SK-N-SH (cell line): Measurements from ENCODE around the gene MYO9B. TPM values are rescaled to one million over a fixed set of nuclear protein-coding genes. Genes with fewer than 3 reads are reported as not detected.

Source experiments
- CTCF ChIA-PET: fragments of 300-600, 350-600 bp; formaldehyde crosslinking; extraction: SDS; loops from one replicate; lab custom pipeline; 2021; lab: Yijun Ruan, JAX
- POLR2A ChIA-PET: fragments of 350-600 bp; sonication (Branson Sonifier 250); formaldehyde crosslinking; extraction: SDS; loops from one replicate; lab custom pipeline; 2020; ENCODE audit warnings: antibody characterized with exemption, inconsistent platforms; lab: Yijun Ruan, JAX
- DNase-seq: peaks from one replicate; pipeline ENCODE4 v3.0.0; 2012
- H2AFZ ChIP-seq: fragments of 200-600 bp; sonication (generic); 2 replicates; pipeline ENCODE4 v1.8.1; 2016; ENCODE audit warnings: antibody characterized with exemption, mild to moderate bottlenecking, low read depth
- H3F3A ChIP-seq: fragments of 200-600 bp; sonication (generic); replicated peaks from 2 replicates; pipeline ENCODE3; 2016; ENCODE audit warnings: antibody characterized with exemption, mild to moderate bottlenecking; ENCODE audit not compliant: insufficient read depth
- H3K27ac ChIP-seq, 2 experiments: fragments of 200-500 bp in 1 of 2; fragments of 200-600 bp in 1 of 2; sonication (Bioruptor generic) in 1 of 2; sonication (generic), shearing (Covaris generic) in 1 of 2; 2 replicates each; pipeline versions ENCODE4 v1.5.1 to v1.6.1; 2014 to 2016; ENCODE audit warnings: low read depth in 2 of 2, inconsistent platforms in 1 of 2, low read length in 1 of 2, mild to moderate bottlenecking in 1 of 2, mixed read lengths in 1 of 2
- H3K27me3 ChIP-seq: fragments of 200-600 bp; sonication (generic), shearing (Covaris generic); 2 replicates; pipeline ENCODE4 v1.6.1; 2016; ENCODE audit warnings: mixed run types; ENCODE audit not compliant: insufficient read depth
- H3K36me3 ChIP-seq, 2 experiments: fragments of 200-500 bp in 1 of 2; fragments of 200-600 bp in 1 of 2; sonication (Bioruptor generic) in 1 of 2; sonication (generic) in 1 of 2; replicated peaks in 1 of 2; 2 replicates each; pipeline versions ENCODE3 to v1.5.1; 2014 to 2016; ENCODE audit warnings: low read length in 1 of 2, mild to moderate bottlenecking in 1 of 2; ENCODE audit not compliant: insufficient read depth in 2 of 2, control insufficient read depth in 1 of 2
- H3K4me1 ChIP-seq, 2 experiments: fragments of 200-500 bp in 1 of 2; fragments of 200-600 bp in 1 of 2; sonication (Bioruptor generic) in 1 of 2; sonication (generic), shearing (Covaris generic) in 1 of 2; 2 replicates each; pipeline versions ENCODE4 v1.5.1 to v1.6.1; 2014 to 2016; ENCODE audit warnings: low read depth in 1 of 2, low read length in 1 of 2, mixed run types in 1 of 2; ENCODE audit not compliant: insufficient read depth in 2 of 2, control insufficient read depth in 1 of 2
- H3K4me2 ChIP-seq: fragments of 200-600 bp; sonication (generic), shearing (Covaris generic); 2 replicates; pipeline ENCODE4 v1.6.1; 2017; ENCODE audit warnings: mixed run types
- H3K4me3 ChIP-seq, 2 experiments: fragments of 200-500 bp in 1 of 2; fragments of 200-600 bp in 1 of 2; sonication (Bioruptor generic) in 1 of 2; sonication (generic), shearing (Covaris generic) in 1 of 2; 2 replicates each; pipeline versions ENCODE4 v1.5.1 to v1.8.1; 2014 to 2016; ENCODE audit warnings: low read depth in 2 of 2, inconsistent platforms in 1 of 2, low read length in 1 of 2, mild to moderate bottlenecking in 1 of 2, mixed read lengths in 1 of 2, moderate library complexity in 1 of 2
- H3K79me2 ChIP-seq: fragments of 200-600 bp; sonication (generic); 2 replicates; pipeline ENCODE4 v1.8.1; 2017; ENCODE audit warnings: mild to moderate bottlenecking; ENCODE audit not compliant: insufficient read depth
- H3K9ac ChIP-seq: fragments of 200-600 bp; sonication (generic); 2 replicates; pipeline ENCODE4 v1.6.1; 2017; ENCODE audit warnings: mixed run types
- H3K9me2 ChIP-seq: fragments of 200-600 bp; sonication (generic); 2 replicates; pipeline ENCODE4 v1.6.1; 2017; ENCODE audit warnings: mixed run types
- H3K9me3 ChIP-seq: fragments of 200-600 bp; sonication (generic); 2 replicates; pipeline ENCODE4 v1.6.1; 2017; ENCODE audit warnings: mixed run types, mild to moderate bottlenecking, moderate library complexity
- H4K20me1 ChIP-seq: fragments of 200-600 bp; sonication (generic); 2 replicates; pipeline ENCODE4 v1.6.1; 2017; ENCODE audit warnings: mild to moderate bottlenecking, mixed run types; ENCODE audit not compliant: insufficient read depth
- ELF1 ChIP-seq: IDR thresholded peaks from 2 replicates; pipeline ENCODE4 v1.4.0; 2012
- EZH2phosphoT487 ChIP-seq: fragments of 200-600 bp; sonication (generic); IDR thresholded peaks from 2 replicates; pipeline ENCODE4 v1.6.1; 2017; ENCODE audit warnings: low read depth, mixed run types, mild to moderate bottlenecking, antibody characterized with exemption, moderate library complexity, borderline replicate concordance
- FOXJ3 ChIP-seq: sonication (generic); formaldehyde crosslinking; IDR thresholded peaks from 2 replicates; pipeline ENCODE4 v1.5.1; 2020; ENCODE audit warnings: mild to moderate bottlenecking, missing genetic modification reagents
- FOXM1 ChIP-seq: IDR thresholded peaks from 2 replicates; pipeline ENCODE4 v1.4.0; 2012; ENCODE audit warnings: low read depth, mild to moderate bottlenecking
- GABPA ChIP-seq: IDR thresholded peaks from 2 replicates; pipeline ENCODE4 v1.4.0; 2012; ENCODE audit warnings: low read depth, mild to moderate bottlenecking
- GATA2 ChIP-seq: sonication (generic); formaldehyde crosslinking; IDR thresholded peaks from 2 replicates; pipeline ENCODE4 v1.5.0; 2020; ENCODE audit warnings: mild to moderate bottlenecking, missing genetic modification reagents
- MEF2A ChIP-seq: IDR thresholded peaks from 2 replicates; pipeline ENCODE4 v1.4.0; 2012; ENCODE audit warnings: low read depth, borderline replicate concordance
- MXI1 ChIP-seq: IDR thresholded peaks from 2 replicates; pipeline ENCODE4 v1.6.1; 2012; ENCODE audit warnings: mild to moderate bottlenecking, low read depth, low read length, improper control_type of control experiment
- POLR2AphosphoS5 ChIP-seq: IDR thresholded peaks from 2 replicates; pipeline ENCODE4 v1.6.1; 2012; ENCODE audit warnings: low read depth, low read length
- RAD21 ChIP-seq: IDR thresholded peaks from 2 replicates; pipeline ENCODE4 v1.6.1; 2012; ENCODE audit warnings: mild to moderate bottlenecking, low read length
- RCOR1 ChIP-seq: fragments of 150-350 bp; IDR thresholded peaks from 2 replicates; pipeline ENCODE4 v1.6.1; 2017; ENCODE audit warnings: antibody characterized with exemption, low read length
- RFX5 ChIP-seq: IDR thresholded peaks from 2 replicates; pipeline ENCODE4 v1.6.1; 2012; ENCODE audit warnings: mild to moderate bottlenecking, improper control_type of control experiment, low read length
- RXRA ChIP-seq: IDR thresholded peaks from 2 replicates; pipeline ENCODE4 v1.4.0; 2012; ENCODE audit warnings: low read depth, mild to moderate bottlenecking, borderline replicate concordance
- SMC3 ChIP-seq: IDR thresholded peaks from 2 replicates; pipeline ENCODE4 v1.6.1; 2012; ENCODE audit warnings: low read depth, low read length, improper control_type of control experiment
- YY1 ChIP-seq: IDR thresholded peaks from 2 replicates; pipeline ENCODE4 v1.4.0; 2012; ENCODE audit warnings: low read depth, mild to moderate bottlenecking
- WGBS: methylation state at CpG from one replicate; pipeline ENCODE4 v1.1.6; 2017; ENCODE audit warnings: low lambda C conversion rate; 5-methylcytosine and 5-hydroxymethylcytosine counted together
- polyA plus RNA-seq, 3 experiments: library from polyadenylated mRNA; depleted of rRNA; stranded (reverse); fragments of >200 nt; gene quantifications; 2 replicates each; pipeline ENCODE4 v1.2.3, GENCODE V29; 2012
- TF ChIP-seq, protein P1 (sequence below): IDR thresholded peaks from 2 replicates; pipeline ENCODE4 v1.4.0; 2012; ENCODE audit warnings: low read depth, borderline replicate concordance
- TF ChIP-seq, protein P2 (sequence below): fragments of 150-350 bp; IDR thresholded peaks from 2 replicates; pipeline ENCODE4 v1.6.1; 2016; ENCODE audit warnings: mild to moderate bottlenecking, low read depth, low read length
- TF ChIP-seq, protein P3 (sequence below): IDR thresholded peaks from 2 replicates; pipeline ENCODE4 v1.4.0; 2012; ENCODE audit warnings: low read depth

MYO9B gene
- polyA plus RNA-seq, 1 of the 3 experiments (the other 2 are of a cell fraction), result 37.6 TPM

DNA sequence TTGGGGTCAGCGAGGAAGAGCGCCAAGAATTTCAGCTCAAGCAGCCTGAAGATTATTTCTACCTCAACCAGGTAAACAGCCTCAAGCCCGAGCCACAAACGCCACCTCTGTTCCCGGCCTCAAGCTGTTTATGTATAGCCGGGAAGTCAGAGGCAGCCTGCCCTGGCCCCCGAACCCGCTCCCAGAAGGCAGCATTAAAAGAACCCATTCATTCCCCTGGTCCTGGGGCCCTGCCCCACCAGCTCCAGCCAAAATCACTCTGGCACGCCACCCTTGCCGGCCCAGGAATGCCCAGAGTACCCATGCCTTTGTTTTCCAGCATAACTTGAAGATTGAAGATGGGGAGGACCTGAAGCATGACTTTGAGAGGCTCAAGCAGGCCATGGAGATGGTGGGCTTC is 78.4 kb downstream of the MYO9B start:
- ChIA-PET CTCF (interaction anchor here (0.8 kb wide), 1 partner anchor 58 kb away, joined by 3 read pairs; no protein-coding TSS in a partner anchor), POLR2A (no interaction called here)
- TF ChIP-seq MEF2A, result no peak
- no peak for TF ChIP-seq FOXJ3 (CRISPR knock-in tag)
- H3K4me2 ChIP-seq, result no peak overlapping the region
- H3K79me2 ChIP-seq, result peaks cover 15% of the 10 kb centered on the region; the same call in 1 of the 2 replicates
- no peak for DNase-seq
- WGBS, result 96% methylated on average over 10 of the region's 10 CpGs
- H3K4me3 ChIP-seq, result no peak overlapping the region
- no peak overlapping the region for H2AFZ ChIP-seq
- H3K27ac ChIP-seq, result no peak overlapping the region
- H4K20me1 ChIP-seq, result no peaks in the 10 kb centered on the region
- no peaks in the 10 kb centered on the region for H3F3A ChIP-seq
- no peaks in the 10 kb centered on the region for H3K4me1 ChIP-seq
- no peaks in the 10 kb centered on the region for H3K9me2 ChIP-seq
- peaks cover 19 to 41% of the 10 kb centered on the region in 2 experiments for H3K36me3 ChIP-seq
- no peaks in the 10 kb centered on the region for H3K27me3 ChIP-seq
- H3K9me3 ChIP-seq, result no peaks in the 10 kb centered on the region
- H3K9ac ChIP-seq, result no peak overlapping the region

DNA sequence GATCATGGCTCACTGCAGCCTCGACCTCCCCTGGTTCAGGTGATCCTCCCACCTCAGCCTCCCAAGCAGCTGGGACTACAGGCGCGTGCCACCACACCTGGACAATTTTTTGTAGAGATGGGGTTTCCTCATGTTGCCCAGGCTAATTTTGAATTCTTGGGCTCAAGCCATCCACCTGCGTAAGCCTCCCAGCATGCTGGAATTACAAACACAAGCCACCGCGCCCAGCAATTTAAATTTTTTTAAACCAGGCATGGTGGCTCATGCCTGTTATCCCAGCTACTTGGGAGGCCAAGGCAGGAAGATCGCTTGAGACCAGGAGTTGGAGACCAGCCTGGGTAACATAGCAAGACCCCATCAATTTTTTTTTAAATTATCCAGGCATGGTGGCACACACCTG is 79.7 kb downstream of the MYO9B start:
- Histone ChIP-seq H3K27ac (no peak overlapping the region), H3K9me2 (no peaks in the 10 kb centered on the region), H3K4me3 (no peak overlapping the region), H3K36me3 (peaks cover 23 to 50% of the 10 kb centered on the region in 2 experiments), H3K4me1 (no peaks in the 10 kb centered on the region), H3K4me2 (no peak overlapping the region), H3K9me3 (no peaks in the 10 kb centered on the region), H3K79me2 (peaks cover 6% of the 10 kb centered on the region; the same call in 1 of the 2 replicates), H4K20me1 (no peaks in the 10 kb centered on the region), H3K9ac (no peak overlapping the region), H3K27me3 (no peaks in the 10 kb centered on the region), H2AFZ (no peak overlapping the region), H3F3A (no peaks in the 10 kb centered on the region)
- CTCF ChIA-PET, result interaction anchor here (0.9 kb wide), 1 partner anchor 88 kb away, joined by 3 read pairs; no protein-coding TSS in a partner anchor
- TF ChIP-seq, protein P1, sequence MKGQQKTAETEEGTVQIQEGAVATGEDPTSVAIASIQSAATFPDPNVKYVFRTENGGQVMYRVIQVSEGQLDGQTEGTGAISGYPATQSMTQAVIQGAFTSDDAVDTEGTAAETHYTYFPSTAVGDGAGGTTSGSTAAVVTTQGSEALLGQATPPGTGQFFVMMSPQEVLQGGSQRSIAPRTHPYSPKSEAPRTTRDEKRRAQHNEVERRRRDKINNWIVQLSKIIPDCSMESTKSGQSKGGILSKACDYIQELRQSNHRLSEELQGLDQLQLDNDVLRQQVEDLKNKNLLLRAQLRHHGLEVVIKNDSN, result no peak
- no peak for TF ChIP-seq GABPA
- POLR2A ChIA-PET, result no interaction called here
- no peak for DNase-seq
- 96% methylated on average over 7 of the region's 7 CpGs for WGBS

DNA sequence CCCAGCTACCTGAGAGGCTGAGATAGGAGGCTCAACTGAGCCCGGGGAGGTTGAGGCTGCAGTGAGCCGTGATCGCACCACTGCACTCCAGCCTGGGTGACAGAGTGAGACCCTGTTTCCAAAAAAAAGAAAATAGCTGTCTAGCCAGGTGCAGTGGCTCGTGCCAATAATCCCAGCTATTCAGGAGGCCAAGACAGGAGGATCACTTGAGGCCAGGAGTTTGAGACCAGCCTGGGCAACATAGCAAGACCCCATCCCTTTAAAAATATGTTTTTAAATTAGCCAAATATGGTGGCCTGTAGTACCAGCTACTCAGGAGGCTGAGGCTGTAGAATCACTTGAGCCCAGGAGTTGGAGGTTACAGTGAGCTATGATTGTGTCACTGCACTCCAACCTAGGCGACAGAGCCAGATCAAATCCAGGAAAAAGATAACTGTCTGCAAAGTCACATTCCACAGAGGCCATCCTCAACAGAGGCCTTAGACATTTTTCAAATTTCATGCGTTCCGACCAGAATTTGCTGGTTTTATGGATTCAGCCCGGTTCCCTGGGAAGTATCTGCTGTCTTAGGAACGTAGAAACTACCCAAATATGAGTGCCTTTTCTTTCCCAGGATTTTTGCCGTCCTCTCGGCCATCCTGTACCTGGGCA is 80.8 kb downstream of the MYO9B start:
- Histone ChIP-seq H3K36me3 (peaks cover 23 to 50% of the 10 kb centered on the region in 2 experiments), H3K4me1 (no peaks in the 10 kb centered on the region), H3K4me3 (no peak overlapping the region), H3K9ac (no peak overlapping the region), H3K79me2 (0 out of 2 replicates have a peak, but pooled peaks cover under 1% of the 10 kb centered on the region), H3K9me3 (no peaks in the 10 kb centered on the region), H3K9me2 (no peaks in the 10 kb centered on the region), H3F3A (no peaks in the 10 kb centered on the region), H3K27ac (no peak overlapping the region), H2AFZ (no peak overlapping the region), H4K20me1 (no peaks in the 10 kb centered on the region), H3K27me3 (no peaks in the 10 kb centered on the region), H3K4me2 (no peak overlapping the region)
- DNase-seq, result no peak
- WGBS, result 96% methylated on average over 11 of the region's 11 CpGs
- ChIA-PET CTCF (no interaction called here), POLR2A (interaction anchor here (0.6 kb wide), 1 partner anchor 9 kb away, joined by 6 read pairs; no protein-coding TSS in a partner anchor)
- TF ChIP-seq YY1, result no peak
- TF ChIP-seq, protein P2, sequence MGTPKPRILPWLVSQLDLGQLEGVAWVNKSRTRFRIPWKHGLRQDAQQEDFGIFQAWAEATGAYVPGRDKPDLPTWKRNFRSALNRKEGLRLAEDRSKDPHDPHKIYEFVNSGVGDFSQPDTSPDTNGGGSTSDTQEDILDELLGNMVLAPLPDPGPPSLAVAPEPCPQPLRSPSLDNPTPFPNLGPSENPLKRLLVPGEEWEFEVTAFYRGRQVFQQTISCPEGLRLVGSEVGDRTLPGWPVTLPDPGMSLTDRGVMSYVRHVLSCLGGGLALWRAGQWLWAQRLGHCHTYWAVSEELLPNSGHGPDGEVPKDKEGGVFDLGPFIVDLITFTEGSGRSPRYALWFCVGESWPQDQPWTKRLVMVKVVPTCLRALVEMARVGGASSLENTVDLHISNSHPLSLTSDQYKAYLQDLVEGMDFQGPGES, result no peak
- TF ChIP-seq RFX5, result no peak
- no peak for TF ChIP-seq EZH2phosphoT487
- TF ChIP-seq POLR2AphosphoS5, result no peak
- TF ChIP-seq ELF1, result no peak
- TF ChIP-seq, protein P3, sequence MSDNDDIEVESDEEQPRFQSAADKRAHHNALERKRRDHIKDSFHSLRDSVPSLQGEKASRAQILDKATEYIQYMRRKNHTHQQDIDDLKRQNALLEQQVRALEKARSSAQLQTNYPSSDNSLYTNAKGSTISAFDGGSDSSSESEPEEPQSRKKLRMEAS, result no peak
- TF ChIP-seq FOXM1, result no peak
- no peak for TF ChIP-seq RCOR1
- no peak for TF ChIP-seq GATA2 (CRISPR knock-in tag)
- TF ChIP-seq RXRA, result no peak
- TF ChIP-seq MXI1, result no peak
- TF ChIP-seq RAD21, result no peak
- TF ChIP-seq SMC3, result no peak
